HG03066 (cell line): ENCODE measurements around the gene GCAT.

ENCODE experiments used
- ATAC-seq: cut with Tn5 transposase; IDR thresholded peaks from one replicate; pipeline ENCODE4 v1.9.1; 2021; ENCODE audit warnings: low read depth; ENCODE audit not compliant: unreplicated experiment

The GCAT gene

DNA sequence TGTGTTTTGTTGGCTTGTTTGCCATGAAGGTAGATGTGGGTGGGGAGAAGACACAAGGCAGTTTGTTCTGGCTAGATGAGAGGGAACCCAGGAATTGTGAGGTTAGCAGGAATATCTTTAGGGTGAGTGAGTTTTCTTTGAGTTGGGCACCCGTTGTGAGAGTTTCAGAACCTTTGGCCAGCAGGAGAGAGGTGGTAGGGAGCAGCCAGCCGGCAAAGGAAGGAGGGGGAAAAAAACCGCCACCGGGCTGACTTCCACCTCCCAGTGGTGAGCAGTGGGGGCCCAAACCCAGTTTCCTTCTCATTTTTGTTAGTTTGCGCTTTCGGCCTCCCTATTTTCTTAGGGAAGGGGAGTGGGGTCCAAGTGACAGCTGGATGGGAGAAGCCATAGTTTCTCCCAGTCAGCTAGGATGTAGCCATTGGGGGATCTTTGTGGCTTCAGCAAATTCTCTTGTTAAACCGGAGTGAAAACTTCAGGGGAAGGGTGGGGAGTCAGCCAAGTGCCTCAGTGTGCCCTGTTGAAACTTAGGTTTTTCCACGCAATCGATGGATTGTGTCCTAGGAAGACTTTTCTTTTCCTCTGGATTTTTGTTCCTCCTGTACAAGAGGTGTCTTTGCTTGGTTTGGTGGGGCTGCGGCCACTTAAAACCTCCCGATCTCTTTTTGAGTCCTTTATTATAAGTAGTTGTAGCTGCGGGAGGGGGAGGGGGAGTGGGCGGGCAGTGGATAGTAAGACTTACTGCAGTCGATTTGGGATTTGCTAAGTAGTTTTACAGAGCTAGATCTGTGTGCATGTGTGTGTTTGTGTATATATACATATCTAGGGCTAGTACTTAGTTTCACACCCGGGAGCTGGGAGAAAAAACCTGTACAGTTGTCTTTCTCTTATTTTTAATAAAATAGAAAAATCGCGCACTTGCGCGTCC is 1.1 kb upstream of the GCAT start:
- ATAC-seq: no peak

DNA sequence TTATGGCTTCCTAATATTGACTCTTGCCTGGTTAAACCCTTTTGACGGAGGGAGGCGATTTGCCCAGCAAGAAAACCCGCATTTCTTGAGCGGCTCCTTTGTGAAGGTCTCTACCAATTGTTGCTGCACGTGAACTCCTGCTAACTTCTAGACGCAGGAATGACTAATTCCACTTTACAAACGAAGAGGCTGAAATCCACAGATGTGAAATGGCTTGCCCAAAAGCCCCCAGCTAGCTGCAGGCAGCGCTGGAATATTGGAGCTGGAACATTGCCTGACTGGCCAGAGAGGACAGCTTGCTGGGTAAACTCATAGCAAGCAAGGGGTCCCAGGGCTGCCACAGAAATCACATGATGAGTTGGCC is 542 bp downstream of the GCAT start:
- ATAC-seq: no peak

DNA sequence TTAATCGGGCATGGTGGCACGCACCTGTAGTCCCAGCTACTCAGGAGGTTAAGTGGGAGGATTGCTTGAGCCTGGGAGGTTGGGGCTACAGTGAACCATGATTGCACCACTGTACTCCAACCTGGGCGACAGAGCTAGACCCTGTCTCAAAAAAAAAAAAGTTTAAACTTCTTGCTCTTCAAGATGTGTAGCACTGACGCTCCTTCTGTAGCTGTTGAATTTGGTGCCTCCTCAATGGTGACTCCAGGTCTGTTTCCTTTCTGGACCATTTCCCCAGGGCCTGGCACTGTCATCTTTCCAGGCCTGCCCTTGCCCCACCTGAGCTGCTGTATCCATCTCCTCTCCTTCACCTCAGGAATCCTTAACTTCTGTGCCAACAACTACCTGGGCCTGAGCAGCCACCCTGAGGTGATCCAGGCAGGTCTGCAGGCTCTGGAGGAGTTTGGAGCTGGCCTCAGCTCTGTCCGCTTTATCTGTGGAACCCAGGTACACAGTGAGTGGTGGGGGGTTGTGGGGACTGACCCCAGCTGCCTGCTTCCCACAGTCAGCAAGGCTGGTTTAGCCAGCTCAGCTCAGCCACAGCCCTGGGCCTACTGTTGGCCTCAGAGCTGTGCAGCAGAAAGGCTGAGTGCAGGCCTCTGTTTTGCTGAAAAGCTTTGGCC is 2.1 kb downstream of the GCAT start:
- ATAC-seq: no peak

DNA sequence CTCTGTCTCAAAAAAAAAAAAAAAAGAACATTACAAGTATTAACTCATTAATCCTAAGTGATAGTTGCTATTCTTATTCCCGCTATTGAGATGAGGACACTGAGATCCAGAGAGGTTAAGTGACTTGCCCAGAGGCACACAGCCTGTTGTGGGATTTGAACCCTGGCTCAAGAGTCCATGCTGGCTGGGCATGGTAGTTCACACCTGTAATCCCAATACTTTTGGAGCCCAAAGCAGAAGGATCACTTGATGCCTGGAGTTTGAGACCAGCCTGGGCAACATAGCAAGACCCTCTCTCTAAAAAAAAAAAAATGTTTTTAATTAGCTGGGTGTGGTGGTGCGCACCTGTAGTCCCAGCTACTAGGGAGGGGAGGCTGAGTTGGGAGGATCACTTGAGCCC is 4.1 kb downstream of the GCAT start:
- ATAC-seq: no peak

DNA sequence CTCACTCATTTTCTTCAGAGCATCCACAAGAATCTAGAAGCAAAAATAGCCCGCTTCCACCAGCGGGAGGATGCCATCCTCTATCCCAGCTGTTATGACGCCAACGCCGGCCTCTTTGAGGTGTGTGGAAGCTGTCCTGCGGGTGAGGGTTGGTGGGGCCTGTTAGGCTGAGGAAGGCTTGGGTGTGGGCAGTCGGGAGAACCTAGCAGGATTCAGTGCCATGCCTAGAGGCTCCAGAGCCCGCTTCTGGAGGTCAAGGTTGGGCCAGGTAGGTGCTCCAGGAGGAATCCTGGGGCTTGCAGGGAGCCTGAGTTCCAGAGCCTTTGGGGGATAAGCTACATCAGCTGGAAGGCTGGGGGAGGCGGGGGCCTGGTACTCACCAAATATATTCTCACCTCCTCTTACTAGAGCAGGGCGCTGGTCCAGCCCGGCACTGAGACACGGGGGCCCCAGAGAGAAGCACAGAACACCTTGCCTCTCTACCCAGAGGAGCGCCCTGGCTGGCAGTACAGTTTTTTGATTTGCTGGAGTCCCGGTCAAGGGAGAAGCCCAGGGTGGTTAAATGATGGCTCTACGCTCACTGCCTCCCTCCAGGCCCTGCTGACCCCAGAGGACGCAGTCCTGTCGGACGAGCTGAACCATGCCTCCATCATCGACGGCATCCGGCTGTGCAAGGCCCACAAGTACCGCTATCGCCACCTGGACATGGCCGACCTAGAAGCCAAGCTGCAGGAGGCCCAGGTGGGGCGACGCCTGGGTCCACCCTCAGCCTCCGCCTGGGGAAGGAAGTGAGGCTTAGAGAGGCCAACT is 5.3 kb downstream of the GCAT start:
- no peak for ATAC-seq

DNA sequence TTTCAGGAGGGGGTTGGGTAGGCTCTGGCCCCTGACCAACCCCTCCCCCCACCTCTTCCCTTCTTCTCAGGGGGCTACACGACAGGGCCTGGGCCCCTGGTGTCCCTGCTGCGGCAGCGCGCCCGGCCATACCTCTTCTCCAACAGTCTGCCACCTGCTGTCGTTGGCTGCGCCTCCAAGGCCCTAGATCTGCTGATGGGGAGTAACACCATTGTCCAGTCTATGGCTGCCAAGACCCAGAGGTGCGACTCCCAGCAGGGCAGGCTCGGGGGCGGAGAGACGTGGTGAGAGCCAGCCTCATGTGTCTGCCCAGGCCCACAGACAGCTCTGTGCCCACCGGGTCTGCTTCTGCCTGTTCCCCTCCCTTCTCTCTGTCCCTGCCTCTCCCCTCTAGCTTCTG is 7.9 kb downstream of the GCAT start:
- ATAC-seq: no peak

DNA sequence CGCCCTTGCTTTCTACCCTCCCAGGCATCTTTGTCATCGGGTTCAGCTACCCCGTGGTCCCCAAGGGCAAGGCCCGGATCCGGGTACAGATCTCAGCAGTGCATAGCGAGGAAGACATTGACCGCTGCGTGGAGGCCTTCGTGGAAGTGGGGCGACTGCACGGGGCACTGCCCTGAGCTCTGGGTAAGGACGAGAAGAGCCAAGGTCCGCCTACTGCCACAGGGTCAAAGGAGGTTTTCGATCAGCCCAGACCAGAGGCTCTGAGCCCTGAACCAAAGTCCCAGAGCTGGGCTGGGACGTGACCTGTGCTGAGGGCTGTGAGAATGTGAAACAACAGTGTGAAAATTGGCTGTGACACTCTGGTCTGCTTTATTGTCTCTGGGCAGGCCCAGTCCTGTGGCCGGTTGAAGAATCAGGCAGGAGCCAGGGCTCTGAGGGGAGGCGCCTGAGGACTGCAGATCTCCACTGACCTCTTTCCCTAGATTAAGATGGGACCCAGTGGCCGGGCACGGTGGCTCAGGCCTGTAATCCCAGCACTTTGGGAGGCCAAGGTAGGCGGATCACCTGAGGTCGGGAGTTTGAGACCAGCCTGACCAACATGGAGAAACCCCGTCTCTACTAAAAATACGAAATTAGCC is 8.9 kb downstream of the GCAT start:
- no peak for ATAC-seq

DNA sequence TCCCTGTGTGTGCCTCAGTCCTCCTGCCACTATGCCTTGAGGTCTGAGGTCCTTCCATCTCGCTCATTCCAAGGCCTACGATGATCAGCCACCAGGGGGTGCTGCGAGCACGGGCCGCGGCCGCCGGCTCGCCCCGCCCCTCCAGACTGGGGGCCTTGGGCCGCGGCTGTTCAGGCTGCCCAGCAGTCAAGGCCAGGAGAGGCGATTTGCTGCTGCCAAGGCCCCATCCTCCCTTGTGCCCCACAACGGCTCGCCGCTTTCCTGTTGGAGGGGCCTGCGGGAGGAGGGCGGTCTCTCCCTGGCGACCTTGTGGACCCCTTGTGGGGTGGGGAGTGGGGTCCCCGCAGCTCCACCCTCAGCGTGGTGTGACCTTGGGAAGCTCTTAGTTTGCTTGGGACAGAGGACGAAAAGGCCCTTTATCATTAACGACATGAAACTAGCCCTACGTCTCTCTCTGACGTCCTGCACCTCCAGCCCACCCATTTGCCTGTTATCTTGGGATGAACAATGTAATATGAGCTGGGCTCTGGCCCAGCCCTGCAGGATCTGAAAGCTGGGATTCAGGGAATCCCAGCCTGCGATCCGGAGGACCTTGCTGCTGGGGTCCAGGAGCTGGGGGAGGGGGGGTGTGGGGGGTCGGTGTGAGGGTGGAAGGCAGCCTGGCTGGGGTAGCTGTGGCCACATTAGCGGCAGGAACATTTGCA is 10.1 kb downstream of the GCAT start:
- ATAC-seq: no peak

DNA sequence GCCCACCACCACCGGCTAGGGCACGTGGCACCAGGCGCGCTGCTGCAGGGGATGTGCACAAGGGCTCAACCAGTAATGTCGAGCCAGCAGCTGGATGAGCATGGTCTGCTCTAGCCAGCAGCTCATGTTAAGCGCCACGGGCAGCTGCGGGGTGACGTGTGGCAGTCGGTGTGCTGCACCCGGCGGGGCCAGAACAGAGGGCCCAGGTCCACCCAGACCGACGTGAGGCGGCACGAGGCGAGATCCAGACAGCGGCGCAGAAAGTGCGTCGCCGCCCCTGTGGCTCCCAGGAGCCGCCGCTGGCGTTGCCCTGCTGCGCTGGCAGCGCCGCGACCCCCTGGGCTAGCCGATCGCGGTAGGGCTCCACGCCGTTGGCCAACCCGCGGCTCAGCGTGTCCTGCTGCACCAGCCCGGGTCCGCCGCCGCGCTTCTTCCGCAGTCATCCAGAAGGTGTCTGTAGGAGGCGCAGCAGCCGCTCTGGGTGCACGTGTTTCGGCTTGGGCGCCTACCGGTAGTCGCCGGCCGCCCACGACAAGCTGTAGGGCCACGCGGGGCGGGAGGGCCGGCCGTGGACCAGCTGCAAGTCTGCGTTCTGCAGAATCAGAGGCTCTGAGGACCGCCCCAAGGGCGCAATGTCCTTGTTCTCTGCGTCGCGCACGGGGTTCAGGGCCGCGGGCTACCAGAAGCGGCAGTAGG is 10.8 kb downstream of the GCAT start:
- no peak for ATAC-seq

DNA sequence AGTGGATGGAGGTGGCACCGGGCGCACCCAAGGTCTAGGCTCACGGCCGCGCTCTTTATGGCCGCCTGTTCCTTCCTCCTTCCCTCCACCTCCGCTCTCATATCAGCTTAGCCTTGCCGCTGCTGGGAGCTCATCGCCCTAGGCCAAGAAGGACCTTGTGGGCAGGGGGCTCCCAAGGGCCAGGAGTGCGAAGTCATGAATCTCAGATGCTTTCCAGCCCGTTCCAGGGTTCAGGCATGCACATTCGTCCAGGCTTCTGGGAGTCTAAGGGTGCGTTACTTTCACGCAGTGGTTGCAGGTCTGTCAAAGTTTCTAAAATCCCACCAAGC is 11.3 kb downstream of the GCAT start:
- ATAC-seq: no peak

DNA sequence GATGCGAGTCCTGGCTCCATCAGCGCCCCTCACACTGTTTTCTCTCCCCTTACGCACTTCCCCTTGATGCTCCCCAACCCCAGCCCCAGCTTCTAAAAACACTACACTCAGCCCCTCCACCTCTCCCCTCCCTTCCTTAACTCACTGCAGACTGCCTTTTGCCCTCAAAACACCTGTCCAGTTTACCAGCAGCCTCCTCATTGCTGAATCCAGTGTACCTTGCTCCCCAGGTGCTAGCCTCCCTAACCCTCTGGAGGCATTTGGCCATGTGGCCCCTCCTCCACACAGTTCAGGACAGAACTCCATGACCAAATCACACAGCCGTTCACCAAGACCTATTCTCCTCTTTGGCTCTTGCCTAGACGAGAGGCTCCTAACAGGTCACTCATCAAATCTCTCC is 12.6 kb downstream of the GCAT start:
- ATAC-seq: no peak

DNA sequence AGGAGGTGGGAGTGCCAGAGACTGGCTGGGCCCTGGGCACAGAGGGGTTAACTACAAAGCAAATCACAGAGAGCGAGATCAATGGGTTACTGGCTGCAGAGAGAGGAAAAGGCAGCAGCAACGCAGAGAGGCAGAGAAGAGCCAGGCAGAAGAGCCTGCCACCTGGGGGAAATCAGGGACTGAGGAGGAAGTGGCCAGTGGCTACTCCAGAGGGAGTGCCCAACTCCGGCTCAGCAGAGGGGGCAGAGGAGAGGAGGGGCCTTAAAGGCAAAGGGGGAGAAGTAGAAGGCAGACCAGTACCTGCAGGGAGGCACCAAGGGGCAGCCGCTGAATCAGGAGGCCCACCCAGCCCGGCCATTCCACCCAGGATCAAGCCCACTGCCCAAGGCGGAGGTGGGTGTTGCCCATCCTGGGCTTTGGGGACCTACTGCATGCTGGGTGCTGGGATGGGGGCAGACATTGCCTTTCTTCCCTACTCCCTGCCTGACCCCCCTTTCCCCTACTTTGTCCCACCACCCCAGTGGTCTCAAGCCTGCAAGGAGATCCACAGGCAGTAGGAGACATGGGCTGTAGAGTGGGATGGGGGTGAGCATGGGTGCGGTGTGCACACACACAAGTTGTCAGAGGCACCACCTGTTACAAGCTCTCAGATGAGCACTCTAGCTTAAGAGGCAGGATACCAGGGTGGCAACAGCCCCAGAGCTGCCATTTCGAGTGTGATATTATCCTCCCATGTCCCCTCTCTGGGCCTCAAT is 14.5 kb downstream of the GCAT start:
- no peak for ATAC-seq

DNA sequence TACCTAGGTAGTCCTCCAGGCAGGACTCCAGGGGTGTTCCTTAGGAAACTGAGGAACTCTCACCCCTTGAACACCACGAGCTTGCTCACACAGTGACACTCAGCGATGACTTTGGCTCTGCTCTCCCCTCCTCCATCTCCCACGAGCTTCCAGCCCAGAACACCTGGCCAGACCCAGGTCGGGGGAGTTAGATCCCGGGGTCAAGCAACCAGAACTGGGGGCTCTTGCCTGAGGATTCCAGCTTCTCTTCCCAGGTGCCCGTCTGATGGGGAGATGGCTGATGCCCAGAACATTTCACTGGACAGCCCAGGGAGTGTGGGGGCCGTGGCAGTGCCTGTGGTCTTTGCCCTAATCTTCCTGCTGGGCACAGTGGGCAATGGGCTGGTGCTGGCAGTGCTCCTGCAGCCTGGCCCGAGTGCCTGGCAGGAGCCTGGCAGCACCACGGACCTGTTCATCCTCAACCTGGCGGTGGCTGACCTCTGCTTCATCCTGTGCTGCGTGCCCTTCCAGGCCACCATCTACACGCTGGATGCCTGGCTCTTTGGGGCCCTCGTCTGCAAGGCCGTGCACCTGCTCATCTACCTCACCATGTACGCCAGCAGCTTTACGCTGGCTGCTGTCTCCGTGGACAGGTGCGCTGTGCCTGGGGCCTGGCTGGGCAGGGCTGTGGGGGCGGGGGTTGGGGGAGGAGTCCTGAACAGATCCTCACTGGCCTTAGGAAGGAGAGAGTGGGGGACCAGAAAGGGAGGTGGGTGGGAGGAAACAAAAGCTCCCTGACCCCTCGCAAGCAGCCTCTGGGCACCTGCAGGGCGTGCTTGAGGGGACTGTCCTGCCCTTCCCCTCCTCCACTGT is 15.6 kb downstream of the GCAT start, which contains the start of gene GALR3:
GALR3 (plus strand) TSS at position 249 of the 852 bp plus-strand sequence; CDS start at position 274, 25 bp downstream.
- no peak for ATAC-seq

DNA sequence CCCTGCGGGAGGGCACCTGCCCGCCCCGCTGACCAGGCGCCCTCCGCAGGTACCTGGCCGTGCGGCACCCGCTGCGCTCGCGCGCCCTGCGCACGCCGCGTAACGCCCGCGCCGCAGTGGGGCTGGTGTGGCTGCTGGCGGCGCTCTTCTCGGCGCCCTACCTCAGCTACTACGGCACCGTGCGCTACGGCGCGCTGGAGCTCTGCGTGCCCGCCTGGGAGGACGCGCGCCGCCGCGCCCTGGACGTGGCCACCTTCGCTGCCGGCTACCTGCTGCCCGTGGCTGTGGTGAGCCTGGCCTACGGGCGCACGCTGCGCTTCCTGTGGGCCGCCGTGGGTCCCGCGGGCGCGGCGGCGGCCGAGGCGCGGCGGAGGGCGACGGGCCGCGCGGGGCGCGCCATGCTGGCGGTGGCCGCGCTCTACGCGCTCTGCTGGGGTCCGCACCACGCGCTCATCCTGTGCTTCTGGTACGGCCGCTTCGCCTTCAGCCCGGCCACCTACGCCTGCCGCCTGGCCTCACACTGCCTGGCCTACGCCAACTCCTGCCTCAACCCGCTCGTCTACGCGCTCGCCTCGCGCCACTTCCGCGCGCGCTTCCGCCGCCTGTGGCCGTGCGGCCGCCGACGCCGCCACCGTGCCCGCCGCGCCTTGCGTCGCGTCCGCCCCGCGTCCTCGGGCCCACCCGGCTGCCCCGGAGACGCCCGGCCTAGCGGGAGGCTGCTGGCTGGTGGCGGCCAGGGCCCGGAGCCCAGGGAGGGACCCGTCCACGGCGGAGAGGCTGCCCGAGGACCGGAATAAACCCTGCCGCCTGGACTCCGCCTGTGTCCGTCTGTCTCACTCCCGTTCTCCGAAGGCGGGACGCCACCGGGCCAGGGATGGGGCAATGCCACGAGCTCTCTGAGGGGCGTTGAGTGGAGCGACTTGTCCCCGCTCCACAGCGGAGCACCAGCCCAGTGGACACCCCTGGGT is 17.2 kb downstream of the GCAT start:
- ATAC-seq: no peak

DNA sequence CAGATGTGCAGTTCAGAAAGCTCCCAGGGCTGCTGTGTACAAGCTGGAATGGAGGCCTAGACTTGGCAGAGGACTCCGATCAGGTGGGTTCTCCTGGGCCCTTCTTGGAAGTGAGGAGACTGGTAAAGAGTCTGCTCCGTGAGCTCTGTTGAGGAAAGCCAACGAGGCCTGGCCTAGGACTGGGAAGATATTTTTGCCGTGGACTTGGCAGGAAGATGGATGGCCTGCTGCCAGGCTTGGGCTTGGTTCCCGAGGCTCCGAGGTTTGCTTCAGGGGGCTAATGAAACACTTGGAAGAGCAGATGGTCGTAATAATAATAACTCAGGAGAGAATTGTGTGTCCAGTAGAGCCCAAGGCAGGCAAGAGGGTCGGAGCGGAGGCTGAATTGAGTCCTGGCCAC is 19.3 kb downstream of the GCAT start:
- no peak for ATAC-seq

DNA sequence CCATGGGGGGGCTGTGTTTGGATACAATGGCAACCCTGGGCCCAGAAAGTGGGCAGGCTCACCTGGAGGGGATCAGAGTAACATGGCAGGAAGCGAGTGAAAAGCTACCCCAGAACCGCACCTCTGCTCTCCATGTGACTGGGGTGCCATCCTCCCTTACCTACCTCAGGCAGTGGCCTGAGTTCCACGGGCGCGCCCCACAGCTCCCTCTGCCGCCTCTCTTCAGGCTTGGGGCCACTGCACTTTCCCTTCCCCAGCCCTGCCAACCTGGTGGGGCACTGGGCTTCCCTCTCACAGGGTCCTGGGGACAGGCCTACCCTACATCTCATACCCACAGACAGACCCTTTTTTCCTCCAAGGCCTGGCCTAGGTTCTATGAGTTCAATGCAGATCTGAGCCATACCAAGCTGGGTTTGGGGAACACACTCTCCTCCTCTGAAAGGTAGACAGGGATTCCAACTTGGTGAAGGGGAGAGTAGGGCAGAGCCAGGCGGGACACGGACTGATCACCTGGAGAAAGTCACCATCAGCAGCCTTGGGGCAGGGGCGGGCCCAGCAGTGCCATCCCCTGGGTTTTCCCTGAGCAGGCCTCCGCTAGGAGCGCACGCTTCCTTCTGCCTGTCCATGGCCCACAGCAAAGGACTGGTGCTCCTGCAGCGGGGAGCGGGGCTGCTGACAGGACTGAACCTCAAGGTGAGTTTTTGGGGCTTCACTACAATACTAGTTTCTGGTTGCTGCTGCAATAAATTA is 22.5 kb downstream of the GCAT start:
- no peak for ATAC-seq
